HT-29 (cell line): ENCODE measurements around the gene ABCG1. TPM values are rescaled to one million over a fixed set of nuclear protein-coding genes. Genes with fewer than 3 reads are reported as not detected.

Source experiments
- DNase-seq: peaks from one replicate; pipeline ENCODE4 v3.0.0-alpha.2; 2015; ENCODE audit warnings: low spot score
- total RNA-seq: library from RNA; depleted of rRNA; stranded (reverse); fragments of >200 nt; shearing (Covaris generic); gene quantifications from 2 replicates; pipeline ENCODE4 v1.2.3, GENCODE V29; 2014

Gene ABCG1
- total RNA-seq, 1 experiment from 2014 or later, result 5.7 TPM

GRCh38 chr21:42250422-42251403 is 31.8 kb downstream of the ABCG1 start:
- DNase-seq, result no peak

- no peak for DNase-seq
Observed at GRCh38 chr21:42251654-42252324, 32.8 kb downstream of the ABCG1 start.

DNA sequence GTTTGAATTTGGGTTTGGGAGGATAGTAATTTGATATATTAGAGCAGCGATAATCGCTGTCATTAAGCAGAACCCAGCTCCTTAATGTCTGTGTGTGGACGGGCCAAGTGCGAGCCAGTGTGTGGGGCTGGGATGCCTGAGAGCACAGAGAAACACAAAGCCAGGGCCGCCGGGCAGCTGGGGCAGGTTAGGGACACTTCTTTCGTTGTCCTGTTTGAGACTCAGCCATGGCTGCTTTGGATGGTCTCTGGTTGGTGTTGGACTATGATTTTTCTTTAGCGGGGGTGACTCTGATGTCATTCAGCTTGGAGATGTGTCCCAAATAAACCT is 33.4 kb downstream of the ABCG1 start:
- no peak for DNase-seq

- DNase-seq, result peak; percentile 20
Observed at GRCh38 chr21:42252778-42253340, 33.9 kb downstream of the ABCG1 start.

DNA sequence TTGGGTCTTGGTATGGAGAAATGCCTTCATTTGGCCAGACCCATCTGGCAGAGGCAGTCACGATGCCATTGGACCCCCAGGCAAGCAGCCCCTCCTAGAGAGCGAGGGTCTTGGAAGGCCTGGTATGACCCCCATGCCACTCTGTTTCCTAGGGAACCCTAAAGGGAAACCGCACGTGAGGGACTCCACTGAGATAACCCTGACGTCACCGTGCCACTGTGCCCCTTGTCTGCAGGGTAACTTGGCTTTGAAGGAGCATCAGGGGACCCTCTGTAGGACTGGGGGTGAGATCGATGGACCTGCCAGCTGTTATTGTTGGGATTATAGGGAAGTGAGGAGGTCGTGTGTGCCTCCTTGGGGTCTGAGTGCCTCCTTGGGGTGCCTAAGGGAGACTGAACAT is 34.5 kb downstream of the ABCG1 start:
- DNase-seq, result no peak

DNA sequence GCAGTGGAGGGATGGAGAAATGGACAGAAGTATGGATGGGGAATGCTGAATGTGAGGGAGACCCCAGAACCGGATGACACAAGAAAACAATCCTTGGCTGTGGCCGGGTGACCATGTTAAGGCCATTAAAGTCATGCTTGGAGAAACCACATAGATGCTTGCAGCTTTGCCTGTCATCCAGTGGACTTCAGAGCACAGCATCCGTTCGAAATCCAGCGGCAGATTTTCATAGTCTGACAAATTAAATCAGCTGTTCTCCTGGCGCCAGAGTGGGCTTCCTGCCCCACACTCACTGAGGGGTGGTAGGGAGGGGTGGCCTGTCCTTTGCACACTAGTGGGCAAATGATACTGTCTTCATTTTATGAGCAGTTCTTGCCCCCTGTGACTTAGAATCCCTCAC is 35.1 kb downstream of the ABCG1 start:
- no peak for DNase-seq

GRCh38 chr21:42254651-42255601 is 36.0 kb downstream of the ABCG1 start:
- DNase-seq, result no peak

- DNase-seq, result no peak
Observed at GRCh38 chr21:42255825-42256224, 36.9 kb downstream of the ABCG1 start.

DNA sequence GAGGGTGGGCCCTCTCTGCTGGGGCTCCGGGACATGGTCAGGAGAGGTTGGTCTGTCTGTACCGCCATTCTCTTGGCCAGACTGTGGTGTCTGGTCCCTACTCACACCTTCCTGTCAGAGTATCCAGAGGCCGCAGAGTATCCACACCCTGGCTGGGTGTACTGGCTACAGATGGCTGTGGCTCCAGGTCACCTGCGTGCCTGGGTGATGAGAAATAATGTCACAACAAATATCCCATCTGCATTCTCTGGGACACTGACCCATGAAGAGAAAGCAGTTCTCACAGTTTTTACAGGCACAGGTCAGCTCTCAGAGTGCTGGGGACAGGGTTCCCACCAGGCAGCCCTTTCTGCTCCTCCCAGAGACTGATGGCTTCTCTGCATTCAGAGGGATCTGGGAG is 37.4 kb downstream of the ABCG1 start:
- no peak for DNase-seq

- no peak for DNase-seq
Observed at GRCh38 chr21:42257091-42257765, 38.3 kb downstream of the ABCG1 start.

DNA sequence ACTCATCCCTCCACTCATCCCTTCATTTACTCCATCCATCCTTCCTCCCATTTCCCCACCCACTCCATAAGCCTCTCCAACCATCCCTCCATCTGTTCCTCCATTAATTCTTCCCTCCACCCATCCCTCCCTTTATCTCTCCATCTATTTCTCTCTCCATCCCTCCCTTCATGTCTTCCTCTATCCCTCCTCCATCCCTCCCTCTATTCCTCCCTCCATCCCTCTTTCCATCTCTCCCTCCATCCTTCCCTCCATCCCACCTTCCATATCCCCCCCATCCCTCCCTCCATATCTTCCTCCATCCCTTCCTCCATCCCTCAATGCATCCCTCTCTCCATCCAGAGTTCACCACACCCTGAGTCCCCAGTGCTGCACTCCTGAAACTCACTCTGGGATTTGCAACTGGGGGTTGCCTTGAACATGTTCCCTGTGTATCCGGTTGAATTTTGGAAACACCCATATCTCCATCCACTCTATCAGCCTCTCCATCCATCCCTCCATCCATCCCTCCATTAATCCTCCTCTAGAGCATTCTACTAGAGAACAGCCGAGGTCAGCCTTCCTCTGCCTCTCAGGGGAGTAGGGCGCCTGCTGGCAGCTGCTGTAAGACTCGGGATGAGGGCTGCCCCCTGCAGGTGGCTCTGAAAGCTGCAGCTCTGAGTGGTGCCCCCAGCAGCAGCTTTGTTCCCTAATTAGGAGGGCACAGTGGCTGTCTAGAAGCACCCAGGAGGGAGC is 39.4 kb downstream of the ABCG1 start:
- DNase-seq, result peak; percentile 62

DNA sequence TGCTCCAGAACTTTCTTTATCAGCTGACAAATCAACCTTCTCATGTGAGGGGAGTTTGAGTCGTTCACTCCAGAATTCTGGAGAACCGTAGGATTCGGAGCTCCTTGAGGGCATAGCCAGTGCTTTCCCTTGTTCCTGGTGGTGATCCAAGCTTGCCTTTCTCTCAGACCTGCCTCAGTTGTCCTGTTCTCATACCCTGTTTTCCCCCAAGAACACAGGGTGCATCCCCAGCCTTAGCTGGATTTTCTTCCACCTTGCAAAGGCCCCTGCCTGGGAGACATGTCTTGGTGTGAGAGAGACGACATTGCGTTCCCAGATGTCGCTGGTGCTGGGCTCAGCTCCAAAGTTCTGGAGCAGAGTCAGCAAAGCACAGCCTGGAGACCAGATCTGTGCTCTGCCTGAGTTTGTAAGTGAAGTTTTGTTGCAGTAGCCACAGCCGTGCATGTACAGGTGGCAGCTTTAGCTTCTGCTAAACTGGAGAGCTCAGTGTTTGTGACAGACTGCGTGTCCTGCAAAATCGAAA is 40.0 kb downstream of the ABCG1 start:
- DNase-seq, result no peak

DNA sequence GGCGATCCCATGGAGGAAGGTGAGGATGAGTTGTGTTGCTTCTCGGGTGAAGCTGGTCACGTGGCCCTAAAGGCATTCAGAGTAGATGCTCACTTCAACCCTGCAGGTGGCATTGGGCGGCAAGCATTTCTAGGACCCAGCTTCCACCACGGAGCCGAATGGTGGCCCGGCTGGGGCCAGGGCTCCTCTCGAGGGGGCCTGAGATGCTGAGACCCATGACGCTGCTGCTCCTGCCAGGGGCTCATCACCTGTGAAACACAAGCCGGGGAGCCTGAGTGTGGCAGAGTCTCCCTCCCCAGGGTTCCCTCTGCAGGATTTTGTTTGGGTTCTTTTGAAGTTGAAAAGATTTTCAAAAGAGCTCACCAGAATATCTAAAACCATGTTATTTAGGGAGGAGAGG is 41.2 kb downstream of the ABCG1 start:
- DNase-seq, result no peak

GRCh38 chr21:42261829-42262200 is 42.9 kb downstream of the ABCG1 start:
- no peak for DNase-seq

DNA sequence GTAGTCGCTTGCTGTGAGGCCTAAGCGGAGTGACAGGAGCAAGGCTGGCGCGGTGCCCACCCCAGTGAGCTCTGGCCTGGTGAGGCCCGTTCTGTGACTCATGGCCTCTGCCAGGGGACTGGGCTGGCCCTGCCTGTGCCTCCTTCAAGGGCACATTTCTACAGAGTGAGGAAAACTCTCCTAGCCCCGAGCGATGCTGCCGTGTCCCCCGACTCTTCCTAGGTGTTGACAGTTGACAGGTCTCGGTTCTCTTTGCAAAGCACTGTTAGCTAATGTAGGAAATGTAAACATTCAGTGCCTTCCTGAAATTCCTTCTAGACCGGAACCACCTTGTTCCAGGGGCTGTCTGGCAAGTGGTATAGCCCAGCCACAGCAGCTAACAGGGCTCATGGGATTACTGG is 43.9 kb downstream of the ABCG1 start:
- DNase-seq, result peak; percentile 22

- no peak for DNase-seq
Observed at GRCh38 chr21:42263591-42264131, 44.7 kb downstream of the ABCG1 start.

DNA sequence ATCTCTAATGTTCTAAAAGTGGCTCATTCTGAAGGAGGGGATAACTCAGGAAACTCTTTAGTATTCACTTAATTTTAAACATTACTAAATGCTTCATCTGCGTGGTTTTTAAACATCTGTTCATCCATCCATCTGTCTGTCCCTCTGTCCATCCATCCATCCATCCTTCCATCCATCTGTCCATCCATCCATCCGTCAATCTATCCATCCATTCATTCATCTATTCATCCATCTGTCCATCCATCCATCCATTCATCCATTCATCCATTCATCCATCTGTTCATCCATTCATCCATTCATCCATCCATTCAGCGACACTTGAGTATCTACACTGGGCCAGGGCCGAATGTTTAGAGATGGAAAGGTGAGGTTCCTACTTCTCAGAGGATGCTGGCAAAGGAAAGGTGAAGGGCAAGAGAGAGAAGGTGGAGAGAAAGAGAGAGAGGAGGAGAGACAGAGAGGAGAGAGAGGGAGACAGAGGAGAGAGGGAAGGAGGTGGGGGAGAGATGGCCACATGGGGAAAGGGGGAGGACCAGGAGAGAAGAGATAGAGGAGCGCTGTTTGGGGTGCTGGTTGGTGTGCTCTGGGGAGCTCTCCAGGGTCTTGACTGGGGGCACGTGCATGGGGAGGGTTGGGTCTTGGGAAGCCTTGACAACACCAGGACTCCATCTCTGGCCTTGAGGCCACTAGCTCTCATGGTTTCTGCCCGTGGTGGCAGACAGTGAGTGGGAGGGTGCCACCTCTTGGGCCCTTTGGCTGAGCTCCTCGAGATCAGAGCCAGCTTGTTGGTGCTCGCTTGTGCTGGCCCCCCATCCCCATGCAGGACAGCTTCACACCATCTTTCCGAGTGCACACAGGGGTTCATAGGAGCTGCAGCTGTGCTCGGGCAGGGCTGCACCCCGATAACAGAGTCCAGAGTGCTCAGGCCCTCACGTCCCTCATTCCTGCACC is 45.6 kb downstream of the ABCG1 start:
- no peak for DNase-seq

GRCh38 chr21:42265231-42265812 is 46.4 kb downstream of the ABCG1 start:
- no peak for DNase-seq
